Esophagus (tissue), 2 donors: ENCODE data around the gene EHD2. TPM values are rescaled to one million over a fixed set of nuclear protein-coding genes. Genes with fewer than 3 reads are reported as not detected.
A peak's percentile ranks its signal among the peaks of the same experiment; 100 is the strongest.
"Not testable (repeated sequence)": the region's sequence is repeated elsewhere in the genome, so short reads cannot be mapped to it uniquely, and the experiment has no call there.

Experiments
- H3K27ac ChIP-seq, 2 donors: one replicate each; pipeline ENCODE4 v1.5.1; 2013; ENCODE audit warnings: low read depth in 2 of 2, mild to moderate bottlenecking in 2 of 2, inconsistent platforms in 1 of 2, low read length in 1 of 2, moderate library complexity in 1 of 2
- H3K27me3 ChIP-seq, 2 donors: one replicate each; pipeline ENCODE4 v1.6.1; 2013; ENCODE audit warnings: low read length in 2 of 2, control low read depth in 1 of 2, mild to moderate bottlenecking in 1 of 2; ENCODE audit not compliant: insufficient read depth in 2 of 2, control insufficient read depth in 1 of 2
- H3K36me3 ChIP-seq, 2 donors: one replicate each; pipeline ENCODE4 v1.6.1; 2013; ENCODE audit warnings: low read length in 1 of 2; ENCODE audit not compliant: control insufficient read depth in 2 of 2, insufficient read depth in 2 of 2
- H3K4me1 ChIP-seq, 2 donors: one replicate each; pipeline ENCODE4 v1.6.1; 2013; ENCODE audit warnings: low read length in 1 of 2; ENCODE audit not compliant: control insufficient read depth in 2 of 2, insufficient read depth in 2 of 2
- H3K4me3 ChIP-seq, 2 donors: one replicate each; pipeline ENCODE4 v1.5.1; 2013; ENCODE audit warnings: low read length in 2 of 2, mild to moderate bottlenecking in 2 of 2, low read depth in 1 of 2, moderate library complexity in 1 of 2
- H3K9me3 ChIP-seq, 2 donors: one replicate each; pipeline ENCODE4 v1.6.1; 2013; ENCODE audit warnings: mild to moderate bottlenecking in 2 of 2, low read depth in 1 of 2, low read length in 1 of 2, moderate library complexity in 1 of 2; ENCODE audit not compliant: control insufficient read depth in 2 of 2, insufficient read depth in 1 of 2
- WGBS, 2 donors: extraction: QIAGEN DNeasy Blood & Tissue Kit; methylation state at CpG; one replicate each; pipeline ENCODE4 v1.1.7; 2013; 5-methylcytosine and 5-hydroxymethylcytosine counted together
- polyA plus RNA-seq, 2 donors: library from polyadenylated mRNA; stranded (reverse); fragments of 200-250 nt; gene quantifications; one replicate each; pipeline ENCODE4 v1.2.3, GENCODE V29; 2013
- donor health status: healthy with polysubstance abuse.
- donor health status: Bipolar disorder and iron deficiency.

EHD2 gene
- polyA plus RNA-seq, 2 donors = 22.4 to 27.4 TPM

- H3K4me3 ChIP-seq = no peak overlapping the region
- no peaks in the 10 kb centered on the region for H3K27me3 ChIP-seq
- H3K4me1 ChIP-seq = peaks cover 12 to 23% of the 10 kb centered on the region in 2 donors
- peaks cover 0 to 10% of the 10 kb centered on the region in 2 donors for H3K36me3 ChIP-seq
- peak overlapping the region; percentile 69 to 90 for H3K27ac ChIP-seq
- H3K9me3 ChIP-seq = no peaks in the 10 kb centered on the region
- WGBS, 2 donors = 12 to 19% methylated on average over 7 of the region's 7 CpGs
Measured at GRCh38 chr19:47723581-47723940, 10.3 kb downstream of the EHD2 start.

- Histone ChIP-seq H3K36me3 (peaks cover 0 to 10% of the 10 kb centered on the region in 2 donors), H3K27me3 (no peaks in the 10 kb centered on the region), H3K9me3 (no peaks in the 10 kb centered on the region), H3K4me1 (peaks cover 7 to 24% of the 10 kb centered on the region in 2 donors), H3K4me3 (no peak overlapping the region), H3K27ac (peak overlapping the region; percentile 66 to 92)
- 68 to 81% methylated on average over 48 of the region's 48 CpGs for WGBS, 2 donors
Measured at GRCh38 chr19:47725759-47726401, 12.7 kb downstream of the EHD2 start.

GRCh38 chr19:47726467-47726866 is 13.2 kb downstream of the EHD2 start:
- Histone ChIP-seq H3K27ac (peak overlapping the region; percentile 66 to 92), H3K4me3 (no peak overlapping the region), H3K9me3 (no peaks in the 10 kb centered on the region), H3K27me3 (no peaks in the 10 kb centered on the region), H3K36me3 (peaks cover 0 to 10% of the 10 kb centered on the region in 2 donors), H3K4me1 (peaks cover 7 to 23% of the 10 kb centered on the region in 2 donors)
- whole genome bisulfite sequencing, 2 donors = 57% methylated on average over 4 of the region's 4 CpGs

GRCh38 chr19:47728295-47728694 is 15.1 kb downstream of the EHD2 start:
- not testable (repeated sequence) for H3K4me3 ChIP-seq, H3K27me3 ChIP-seq, H3K9me3 ChIP-seq
- Histone ChIP-seq H3K27ac (peak overlapping the region; percentile 36 to 74), H3K4me1 (peaks cover 5 to 15% of the 10 kb centered on the region in 2 donors), H3K36me3 (peaks cover 0 to 12% of the 10 kb centered on the region in 2 donors)
- WGBS, 2 donors = 85 to 90% methylated on average over 4 of the region's 4 CpGs

GRCh38 chr19:47729468-47729798 is 16.2 kb downstream of the EHD2 start:
- WGBS, 2 donors = 8% methylated on average over 8 to 9 of the region's 9 CpGs
- H3K36me3 ChIP-seq = peaks cover 0 to 13% of the 10 kb centered on the region in 2 donors

GRCh38 chr19:47729799-47730520 is 16.7 kb downstream of the EHD2 start:
- H3K9me3 ChIP-seq = no peaks in the 10 kb centered on the region
- WGBS, 2 donors = 21 to 26% methylated on average over 30 of the region's 30 CpGs
- peak overlapping the region; percentile 15 to 29 for H3K4me3 ChIP-seq
- H3K36me3 ChIP-seq = peaks cover 0 to 13% of the 10 kb centered on the region in 2 donors
- H3K27ac ChIP-seq = peak overlapping the region; percentile 92 to 94
- H3K27me3 ChIP-seq = no peaks in the 10 kb centered on the region
- H3K4me1 ChIP-seq = peaks cover 5 to 15% of the 10 kb centered on the region in 2 donors

More at GRCh38 chr19:47729468-47729798, 16.2 kb downstream of the EHD2 start:
- Histone ChIP-seq H3K9me3 (no peaks in the 10 kb centered on the region), H3K4me3 (peak overlapping the region in 1 of 2 donors; percentile 29), H3K4me1 (peaks cover 5 to 15% of the 10 kb centered on the region in 2 donors), H3K27ac (peak overlapping the region; percentile 92 to 94), H3K27me3 (no peaks in the 10 kb centered on the region)

- no peak overlapping the region for H3K4me3 ChIP-seq
- no peaks in the 10 kb centered on the region for H3K9me3 ChIP-seq
- 82 to 86% methylated on average over 8 of the region's 8 CpGs for WGBS, 2 donors
- peaks cover 5 to 13% of the 10 kb centered on the region in 2 donors for H3K4me1 ChIP-seq
- no peaks in the 10 kb centered on the region for H3K27me3 ChIP-seq
- H3K36me3 ChIP-seq = peaks cover 0 to 13% of the 10 kb centered on the region in 2 donors
- peak overlapping the region; percentile 37 to 94 for H3K27ac ChIP-seq
Measured at GRCh38 chr19:47730521-47730889, 17.3 kb downstream of the EHD2 start.

- Histone ChIP-seq H3K4me1 (peaks cover 5 to 9% of the 10 kb centered on the region in 2 donors), H3K27me3 (no peaks in the 10 kb centered on the region), H3K36me3 (peaks cover 0 to 11% of the 10 kb centered on the region in 2 donors), H3K4me3 (no peak overlapping the region), H3K9me3 (no peaks in the 10 kb centered on the region), H3K27ac (peak overlapping the region in 1 of 2 donors; percentile 94)
- WGBS, 2 donors = 91% methylated on average over 8 of the region's 8 CpGs
Measured at GRCh38 chr19:47730910-47731309, 17.7 kb downstream of the EHD2 start.

- Histone ChIP-seq H3K4me1 (no peaks in the 10 kb centered on the region), H3K27me3 (no peaks in the 10 kb centered on the region), H3K36me3 (peaks cover 4 to 13% of the 10 kb centered on the region in 2 donors), H3K9me3 (no peaks in the 10 kb centered on the region), H3K4me3 (no peak overlapping the region), H3K27ac (no peak overlapping the region)
- WGBS, 2 donors = 73 to 80% methylated on average over 4 of the region's 4 CpGs
Measured at GRCh38 chr19:47735131-47735530, 21.9 kb downstream of the EHD2 start.
